Measurements from ENCODE around the gene NBAS. TPM values are rescaled to one million over a fixed set of nuclear protein-coding genes. Genes with fewer than 3 reads are reported as not detected.

Gene NBAS
- total and polyA plus RNA-seq, 2 of the 4 experiments (the other 2 are of a cell fraction) = 22.3 to 105 TPM

GRCh38 chr2:15262792-15263191 lies 298.3 kb downstream of the NBAS start:
- Histone ChIP-seq H3K18ac (ENCODE audit: low read depth, low read length) (no peak overlapping the region), H3K36me3 (ENCODE audit: control insufficient read depth, insufficient read depth, low read length) (peaks cover 5% of the 10 kb centered on the region; the same call in 1 of the 2 replicates), H3K9me3 (ENCODE audit: control insufficient read depth, insufficient read depth, low read length) (no peaks in the 10 kb centered on the region), H3K9me1 (ENCODE audit: insufficient read depth, low read length) (no peaks in the 10 kb centered on the region), H4K8ac (ENCODE audit: low read depth in 2 of 2, low read length in 2 of 2) (no peak overlapping the region), H3K14ac (replicated peaks; ENCODE audit: low read depth, low read length) (no peak overlapping the region), H4K20me1 (ENCODE audit: insufficient read depth, low read length) (no peaks in the 10 kb centered on the region), H2BK120ac (ENCODE audit: low read depth, low read length) (no peak overlapping the region), H2BK5ac (ENCODE audit: low read depth, low read length, poor library complexity, severe bottlenecking) (no peak overlapping the region), H3K4me2 (ENCODE audit: low read depth, low read length) (no peak overlapping the region), H3K4me3 (ENCODE audit: insufficient read depth, low read depth, low read length) (no peak overlapping the region), H2AFZ (replicated peaks; ENCODE audit: low read length, poor library complexity) (no peak overlapping the region), H2AK9ac (replicated peaks; ENCODE audit: low read depth, low read length, poor library complexity) (no peak overlapping the region), H3K27ac (ENCODE audit: insufficient read depth, low read length) (no peak overlapping the region), H2BK15ac (ENCODE audit: low read depth, low read length) (no peak overlapping the region), H3K79me1 (ENCODE audit: low read depth in 1 of 2, low read length in 2 of 2) (no peaks in the 10 kb centered on the region; a peak in 2 of 4 replicates), H2BK20ac (ENCODE audit: low read depth, low read length) (no peak overlapping the region), H2AK5ac (ENCODE audit: low read depth, low read length) (no peak overlapping the region), H3K9ac (ENCODE audit: low read depth, low read length) (no peak overlapping the region), H3K4ac (ENCODE audit: low read depth, low read length) (no peak overlapping the region), H3K4me1 (ENCODE audit: control insufficient read depth, insufficient read depth, low read length) (no peaks in the 10 kb centered on the region), H3K27me3 (ENCODE audit: control insufficient read depth, insufficient read depth, low read length) (no peaks in the 10 kb centered on the region), H3K56ac (ENCODE audit: extremely low read depth, insufficient read depth, low read length) (no peak overlapping the region), H3K23ac (ENCODE audit: low read depth, low read length) (no peak overlapping the region), H4K5ac (ENCODE audit: low read depth, low read length) (no peak overlapping the region), H4K91ac (ENCODE audit: insufficient read depth, low read depth, low read length) (no peak overlapping the region)
- in situ Hi-C loops (cut with MboI; ENCODE audit: low sequenced_read_pairs) = no loop called here
- no peak for TF ChIP-seq CHD1 (IDR thresholded peaks at IDR 0.05; ENCODE audit: low read depth, low read length)
- dilution Hi-C loops (cut with HindIII; ENCODE audit: low sequenced_read_pairs, unreplicated experiment) = no loop called here
- ATAC-seq (ENCODE audit: low read depth) (no peak), DNase-seq (no peak)
- ChIA-PET CTCF (no interaction called here), POLR2A (ENCODE audit: unreplicated experiment) (no interaction called here)
- 100% methylated on average over 1 of the region's 2 CpGs; no CpG with 5 or more reads in 1 of the 2 experiments for WGBS, 2 experiments (ENCODE audit: extremely low coverage in 2 of 2, insufficient read length in 1 of 2)
- intact Hi-C loops (cut with micrococcal nuclease) = no loop called here
- BruUV-seq (replicated peaks) = no TSS peak

Data from IMR-90 (cell line).